Small intestine (tissue), 7 donors: ENCODE data around the gene UBE2G1. TPM values are rescaled to one million over a fixed set of nuclear protein-coding genes. Genes with fewer than 3 reads are reported as not detected.
"Not testable (repeated sequence)": the region's sequence is repeated elsewhere in the genome, so short reads cannot be mapped to it uniquely, and the experiment has no call there.

Experiments used
- DNase-seq, 2 donors: peaks; one replicate each; pipeline versions ENCODE4 v3.0.0 to v3.0.0-alpha.2; 2013
- FAIRE-seq: peaks from 2 replicates; lab custom pipeline; 2012; peaks lifted over from hg19 to GRCh38; lab: Jason Lieb, UNC
- H3K27ac ChIP-seq, 3 donors: one replicate each; pipeline ENCODE4 v1.5.1; 2013; ENCODE audit warnings: low read length in 2 of 3, mild to moderate bottlenecking in 2 of 3, control low read depth in 1 of 3, inconsistent platforms in 1 of 3, low read depth in 1 of 3, moderate library complexity in 1 of 3
- H3K27me3 ChIP-seq, 3 donors: one replicate each; pipeline ENCODE4 v1.6.1; 2013; ENCODE audit warnings: low read length in 3 of 3, inconsistent platforms in 1 of 3; ENCODE audit not compliant: control insufficient read depth in 3 of 3, insufficient read depth in 3 of 3
- H3K36me3 ChIP-seq, 3 donors: one replicate each; pipeline ENCODE4 v1.6.1; 2013; ENCODE audit warnings: low read length in 3 of 3, inconsistent platforms in 1 of 3, low read depth in 1 of 3, mild to moderate bottlenecking in 1 of 3, moderate library complexity in 1 of 3; ENCODE audit not compliant: control insufficient read depth in 3 of 3, insufficient read depth in 2 of 3
- H3K4me1 ChIP-seq, 3 donors: one replicate each; pipeline ENCODE4 v1.6.1; 2013; ENCODE audit warnings: low read length in 2 of 3, inconsistent platforms in 1 of 3, low read depth in 1 of 3, mild to moderate bottlenecking in 1 of 3, moderate library complexity in 1 of 3; ENCODE audit not compliant: control insufficient read depth in 3 of 3, insufficient read depth in 2 of 3
- H3K4me3 ChIP-seq, 3 donors: one replicate each; pipeline ENCODE4 v1.5.1; 2013; ENCODE audit warnings: low read length in 3 of 3, control low read depth in 1 of 3, inconsistent platforms in 1 of 3, low read depth in 1 of 3, mild to moderate bottlenecking in 1 of 3, moderate library complexity in 1 of 3
- H3K9me3 ChIP-seq, 2 donors: one replicate each; pipeline ENCODE4 v1.6.1; 2013; ENCODE audit warnings: low read depth in 1 of 2, low read length in 1 of 2; ENCODE audit not compliant: control insufficient read depth in 2 of 2, insufficient read depth in 1 of 2
- WGBS, 3 donors: extraction: QIAGEN DNeasy Blood & Tissue Kit; methylation state at CpG; one replicate each; pipeline ENCODE4 v1.1.7; 2013; 5-methylcytosine and 5-hydroxymethylcytosine counted together
- polyA plus RNA-seq, 4 donors: library from polyadenylated mRNA; stranded (reverse) in 3 of 4; unstranded in 1 of 4; fragments of 200-250 nt in 3 of 4; fragments of 120-200 nt in 1 of 4; gene quantifications; one replicate each; pipeline versions ENCODE4 v1.2.1 to v1.2.3, GENCODE V29; 2013
- donor health status: healthy with polysubstance abuse.
- donor health status: control.
- donor health status: control.
- donor health status: Bipolar disorder and iron deficiency.
- donor health status: healthy.

The UBE2G1 gene
- polyA plus RNA-seq, 4 donors = 15.7 to 45.0 (median 31.4) TPM

GRCh38 chr17:4367177-4367576 lies 702 bp upstream of the UBE2G1 start:
- not testable (repeated sequence) for H3K27me3 ChIP-seq, DNase-seq, H3K4me1 ChIP-seq, FAIRE-seq, H3K9me3 ChIP-seq, H3K36me3 ChIP-seq
- Histone ChIP-seq H3K4me3 (peak overlapping the region in 1 of 3 donors; percentile 23), H3K27ac (peak overlapping the region in 2 of 3 donors; percentile 71 to 90)
- 91 to 97% (median 95%) methylated on average over 10 of the region's 10 CpGs for WGBS, 3 donors

GRCh38 chr17:4365628-4366326 lies 698 bp downstream of the UBE2G1 start:
- 0 to 1% (median 0%) methylated on average over 51 to 82 of the region's 82 CpGs for WGBS, 3 donors
- FAIRE-seq = no peak

DNA sequence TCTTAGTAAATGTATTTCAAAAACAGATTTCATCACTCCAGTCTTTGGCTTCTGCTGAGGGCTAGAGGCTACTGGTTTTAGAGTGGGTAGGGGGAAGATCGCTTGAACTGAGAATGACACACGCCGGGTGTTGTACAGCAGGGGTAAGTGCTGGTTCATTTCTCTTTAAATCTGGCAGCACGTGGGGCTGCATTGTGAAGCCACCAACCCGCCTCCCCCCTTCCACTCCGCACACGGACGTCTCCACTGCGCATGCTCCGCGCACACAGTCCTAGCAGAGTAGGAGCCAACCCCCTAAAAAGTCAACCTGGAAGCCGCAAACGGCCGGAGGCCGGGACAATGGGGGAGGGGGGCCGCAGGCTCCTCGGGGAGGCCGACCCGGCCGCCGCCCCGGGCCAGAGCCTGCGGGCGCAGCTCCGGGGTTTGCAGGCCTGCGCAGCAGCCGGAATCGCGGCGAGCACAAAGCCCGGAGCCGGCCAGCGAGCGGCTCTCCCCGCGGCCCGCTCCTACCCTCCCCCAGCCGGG lies 1.3 kb downstream of the UBE2G1 start:
- H3K27ac ChIP-seq = peak overlapping the region; percentile 81 to 96 (median 96)
- H3K9me3 ChIP-seq = no peaks in the 10 kb centered on the region
- WGBS, 3 donors = 0% methylated on average over 23 to 38 of the region's 38 CpGs
- DNase-seq (peak; percentile 90 to 93), FAIRE-seq (no peak)
- peak overlapping the region; percentile 54 to 100 (median 84) for H3K4me3 ChIP-seq
- H3K27me3 ChIP-seq = no peaks in the 10 kb centered on the region
- peaks cover 0 to 3% (median 3%) of the 10 kb centered on the region in 3 donors for H3K4me1 ChIP-seq
- peaks cover 0 to 18% (median 0%) of the 10 kb centered on the region in 3 donors for H3K36me3 ChIP-seq

More at GRCh38 chr17:4365628-4366326, 698 bp downstream of the UBE2G1 start:
- Histone ChIP-seq H3K9me3 (no peaks in the 10 kb centered on the region), H3K27me3 (no peaks in the 10 kb centered on the region), H3K36me3 (peaks cover 0 to 14% (median 0%) of the 10 kb centered on the region in 3 donors), H3K4me3 (peak overlapping the region; percentile 54 to 100 (median 84)), H3K27ac (peak overlapping the region; percentile 81 to 96 (median 96)), H3K4me1 (peaks cover 0 to 3% (median 3%) of the 10 kb centered on the region in 3 donors)
- DNase-seq = peak in 1 of 2 donors; percentile 29

- Histone ChIP-seq H3K27ac (peak overlapping the region in 2 of 3 donors; percentile 81 to 96), H3K27me3 (no peaks in the 10 kb centered on the region), H3K36me3 (peaks cover 0 to 18% (median 0%) of the 10 kb centered on the region in 3 donors), H3K4me3 (peak overlapping the region in 2 of 3 donors; percentile 54 to 100), H3K4me1 (peaks cover 0 to 3% (median 3%) of the 10 kb centered on the region in 3 donors), H3K9me3 (no peaks in the 10 kb centered on the region)
- no peak for DNase-seq
- WGBS, 3 donors = 56 to 67% (median 62%) methylated on average over 18 of the region's 18 CpGs
- FAIRE-seq = no peak
Observed at GRCh38 chr17:4364622-4365041, 1.8 kb downstream of the UBE2G1 start.

DNA sequence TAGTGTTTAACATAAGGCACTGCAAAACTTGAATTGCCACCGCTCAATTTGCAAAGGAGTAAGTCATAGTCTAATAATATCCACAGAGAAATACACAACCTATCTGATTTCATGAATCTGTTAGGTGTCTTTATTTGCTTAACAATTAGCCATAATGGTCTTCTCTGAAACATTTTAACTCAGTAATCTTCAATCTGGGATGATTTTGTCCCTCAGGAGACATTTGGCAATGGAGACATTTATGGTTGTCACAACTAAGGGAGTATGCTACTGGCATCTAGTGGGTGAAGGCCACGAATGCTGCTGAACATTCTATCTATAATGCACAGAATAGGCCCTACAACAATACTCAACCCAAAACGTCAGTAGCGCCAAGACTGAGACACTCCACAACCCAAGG lies 4.3 kb downstream of the UBE2G1 start:
- FAIRE-seq = no peak
- Histone ChIP-seq H3K27me3 (no peaks in the 10 kb centered on the region), H3K4me3 (no peak overlapping the region), H3K4me1 (peaks cover 0 to 3% (median 3%) of the 10 kb centered on the region in 3 donors), H3K27ac (no peak overlapping the region), H3K36me3 (peaks cover 0 to 21% (median 0%) of the 10 kb centered on the region in 3 donors), H3K9me3 (no peaks in the 10 kb centered on the region)
- WGBS, 3 donors = 61 to 66% (median 65%) methylated on average over 4 of the region's 4 CpGs
- DNase-seq = no peak

GRCh38 chr17:4358154-4358553 lies 8.3 kb downstream of the UBE2G1 start:
- Histone ChIP-seq H3K4me1 (no peaks in the 10 kb centered on the region), H3K4me3 (no peak overlapping the region), H3K9me3 (no peaks in the 10 kb centered on the region), H3K27me3 (no peaks in the 10 kb centered on the region), H3K27ac (no peak overlapping the region), H3K36me3 (peaks cover 0 to 24% (median 0%) of the 10 kb centered on the region in 3 donors)
- 90 to 95% (median 91%) methylated on average over 4 of the region's 4 CpGs for WGBS, 3 donors
- DNase-seq (no peak), FAIRE-seq (no peak)

GRCh38 chr17:4357671-4358070 lies 8.8 kb downstream of the UBE2G1 start:
- DNase-seq (no peak), FAIRE-seq (no peak)
- Histone ChIP-seq H3K9me3 (no peaks in the 10 kb centered on the region), H3K27ac (no peak overlapping the region), H3K27me3 (no peaks in the 10 kb centered on the region), H3K36me3 (peaks cover 0 to 21% (median 0%) of the 10 kb centered on the region in 3 donors), H3K4me3 (no peak overlapping the region), H3K4me1 (no peaks in the 10 kb centered on the region)
- WGBS, 3 donors = 92 to 100% (median 97%) methylated on average over 1 of the region's 1 CpG

DNA sequence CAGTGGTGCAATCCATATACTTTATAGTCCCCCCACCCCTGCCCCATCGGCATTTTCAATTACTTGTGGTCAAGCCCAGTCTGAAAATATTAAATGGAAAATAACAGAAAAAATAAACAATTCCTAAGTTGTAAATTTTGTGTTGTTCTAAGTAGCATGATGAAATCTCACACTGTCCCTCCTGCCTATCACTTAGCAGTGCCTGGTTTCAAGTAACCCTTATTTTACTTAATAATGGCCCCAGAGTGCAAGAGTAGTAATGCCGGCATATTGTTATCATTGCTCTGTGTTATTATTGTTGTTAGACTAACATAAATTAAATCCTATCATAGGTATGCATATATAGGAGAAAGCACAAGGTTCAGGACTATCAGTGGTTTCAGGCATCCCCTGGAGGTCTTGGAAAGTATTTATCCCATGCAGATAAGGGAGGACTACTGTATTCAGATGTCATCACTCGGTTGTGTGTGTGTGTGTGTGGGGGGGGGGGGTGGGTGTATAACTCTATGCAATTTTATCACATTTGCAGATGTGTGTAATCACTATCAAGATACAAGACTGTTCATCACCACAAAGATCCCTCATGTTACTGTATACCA lies 9.3 kb downstream of the UBE2G1 start:
- 50 to 62% (median 58%) methylated on average over 3 of the region's 3 CpGs for WGBS, 3 donors
- Histone ChIP-seq H3K36me3 (peaks cover 0 to 19% (median 0%) of the 10 kb centered on the region in 3 donors), H3K9me3 (no peaks in the 10 kb centered on the region), H3K4me3 (no peak overlapping the region), H3K27ac (no peak overlapping the region), H3K27me3 (no peaks in the 10 kb centered on the region), H3K4me1 (no peaks in the 10 kb centered on the region)
- DNase-seq = no peak
- FAIRE-seq = no peak
